ENCODE results near the gene ZDHHC14. TPM values are rescaled to one million over a fixed set of nuclear protein-coding genes. Genes with fewer than 3 reads are reported as not detected.

The ZDHHC14 gene
- total RNA-seq, 1 donor from 2014 or later: 15.2 TPM

DNA sequence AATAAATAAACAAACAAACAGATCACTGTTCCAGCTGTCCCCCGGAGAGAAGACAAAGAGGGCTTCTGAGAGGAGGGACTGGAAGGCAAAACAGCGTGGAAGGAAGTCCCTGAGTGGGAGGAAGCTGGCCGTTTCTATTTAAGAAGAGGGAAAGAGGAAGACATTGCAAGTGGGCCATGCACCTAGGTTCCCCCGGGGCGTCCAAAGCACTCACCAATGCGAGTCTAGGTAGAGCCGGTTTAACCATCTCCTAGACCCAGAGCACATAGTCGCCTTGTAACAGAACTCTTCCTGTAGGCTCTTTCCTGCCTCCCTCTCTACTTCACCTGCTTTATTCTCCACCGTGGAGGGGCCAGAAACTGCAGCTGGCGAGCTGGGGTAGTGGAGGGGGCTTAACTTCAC lies 158.4 kb downstream of the ZDHHC14 start:
- TF ChIP-seq POLR2AphosphoS5 (IDR thresholded peaks at IDR 0.05; ENCODE audit: insufficient read depth in 1 of 2, low read depth in 1 of 2): no peak
- no peaks in the 10 kb centered on the region for H3K36me3 ChIP-seq
- intact Hi-C loops (cut with DNase I): no loop called here
- no peaks in the 10 kb centered on the region for H3K27me3 ChIP-seq
- H3K4me1 ChIP-seq: peaks cover 19% of the 10 kb centered on the region
- no peaks in the 10 kb centered on the region for H3K9me3 ChIP-seq
- no peak overlapping the region for H3K4me3 ChIP-seq
- peak in 1 of 2 donors; percentile 40 for DNase-seq (ENCODE audit: extremely low spot score in 2 of 2)
- H3K27ac ChIP-seq: no peak overlapping the region

GRCh38 chr6:157539900-157540752 lies 159.1 kb downstream of the ZDHHC14 start:
- Histone ChIP-seq H3K4me1 (peaks cover 16% of the 10 kb centered on the region), H3K4me3 (no peak overlapping the region), H3K9me3 (no peaks in the 10 kb centered on the region), H3K36me3 (no peaks in the 10 kb centered on the region), H3K27ac (no peak overlapping the region), H3K27me3 (no peaks in the 10 kb centered on the region)
- intact Hi-C loops (cut with DNase I): no loop called here
- TF ChIP-seq CTCF (IDR thresholded peaks at IDR 0.05) (no peak), POLR2AphosphoS5 (IDR thresholded peaks at IDR 0.05; ENCODE audit: insufficient read depth in 1 of 2, low read depth in 1 of 2) (no peak), POLR2A (IDR thresholded peaks at IDR 0.05) (no peak)
- no peak for DNase-seq (ENCODE audit: extremely low spot score in 2 of 2)

DNA sequence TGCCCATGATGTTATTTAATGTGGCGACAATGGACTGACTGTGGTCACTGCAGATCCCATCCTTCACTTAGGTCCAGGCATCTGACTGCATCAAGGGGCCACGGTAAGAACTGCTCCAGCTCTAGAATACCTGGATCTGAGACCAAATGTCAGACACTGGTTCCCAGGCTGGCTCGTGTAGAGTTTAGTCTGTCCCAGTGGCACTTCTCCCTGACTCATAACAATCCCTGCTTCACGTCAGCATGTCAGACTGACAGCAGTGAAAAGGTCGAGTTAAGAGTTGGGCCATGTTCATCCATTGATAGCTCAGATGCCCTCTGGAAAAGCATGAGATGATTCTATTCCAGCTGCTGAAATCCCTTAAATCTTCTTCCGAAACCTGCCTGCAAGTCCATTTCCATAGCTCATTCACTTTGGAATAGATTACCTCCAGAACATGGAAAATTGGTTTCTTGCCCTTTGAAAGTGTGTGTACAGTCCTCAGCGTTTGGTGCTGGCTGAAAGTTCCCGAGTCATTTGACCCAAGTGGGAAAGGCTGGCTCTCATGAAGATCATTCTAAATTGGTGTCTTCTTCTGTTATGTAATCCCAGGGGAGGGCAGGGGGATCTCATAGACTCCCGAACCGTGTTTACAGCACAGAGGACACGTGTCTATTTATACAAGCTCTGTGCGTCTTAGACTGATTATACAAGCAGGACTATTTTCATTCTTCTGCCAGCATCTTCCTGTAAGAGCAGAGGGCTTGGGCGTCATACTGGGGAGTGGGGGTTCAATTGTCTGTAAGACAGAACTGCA lies 160.8 kb downstream of the ZDHHC14 start:
- intact Hi-C loops (cut with DNase I): no loop called here
- Histone ChIP-seq H3K4me3 (no peak overlapping the region), H3K4me1 (no peaks in the 10 kb centered on the region), H3K27ac (no peak overlapping the region), H3K36me3 (no peaks in the 10 kb centered on the region), H3K9me3 (no peaks in the 10 kb centered on the region), H3K27me3 (no peaks in the 10 kb centered on the region)
- TF ChIP-seq CTCF (IDR thresholded peaks at IDR 0.05) (no peak), POLR2A (IDR thresholded peaks at IDR 0.05) (no peak), POLR2AphosphoS5 (IDR thresholded peaks at IDR 0.05; ENCODE audit: insufficient read depth in 1 of 2, low read depth in 1 of 2) (no peak)
- no peak for DNase-seq (ENCODE audit: extremely low spot score in 2 of 2)

DNA sequence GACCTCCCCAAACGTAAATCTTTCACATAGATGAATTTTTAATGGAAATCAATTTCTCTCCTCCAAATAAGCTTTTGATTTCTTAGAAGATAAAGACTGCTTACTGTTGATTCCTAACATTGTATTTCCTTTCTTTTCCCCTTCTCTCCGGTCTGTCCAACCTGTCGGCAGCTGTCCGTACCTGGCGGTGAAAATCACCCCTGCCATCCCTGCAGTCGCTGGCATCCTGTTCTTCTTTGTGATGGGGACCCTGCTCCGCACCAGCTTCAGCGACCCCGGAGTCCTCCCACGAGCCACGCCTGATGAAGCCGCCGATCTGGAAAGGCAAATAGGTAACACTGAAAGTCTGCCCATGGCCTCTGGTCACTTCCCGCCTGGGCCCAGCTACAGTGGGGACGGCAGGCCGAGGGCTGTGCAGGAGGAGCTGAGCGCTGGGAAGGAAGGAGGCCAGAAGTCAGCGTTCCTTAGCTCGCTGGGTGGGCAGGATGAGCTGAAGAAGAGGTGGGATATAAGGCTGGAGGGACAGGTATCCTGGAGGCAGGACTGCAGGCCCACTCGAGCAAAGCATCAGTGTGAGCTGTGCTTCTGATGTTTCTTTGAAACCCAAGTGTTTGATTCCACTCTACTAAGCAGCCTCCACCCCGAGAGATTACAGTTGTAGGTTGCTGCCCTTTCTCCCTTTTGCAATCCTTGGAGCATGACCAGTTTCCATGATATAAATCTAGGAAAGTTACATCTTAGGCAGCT lies 161.6 kb downstream of the ZDHHC14 start:
- no peak overlapping the region for H3K27ac ChIP-seq
- DNase-seq (ENCODE audit: extremely low spot score in 2 of 2): no peak
- H3K9me3 ChIP-seq: no peaks in the 10 kb centered on the region
- H3K4me3 ChIP-seq: no peak overlapping the region
- no peaks in the 10 kb centered on the region for H3K36me3 ChIP-seq
- H3K4me1 ChIP-seq: no peaks in the 10 kb centered on the region
- no peaks in the 10 kb centered on the region for H3K27me3 ChIP-seq
- intact Hi-C loops (cut with DNase I): no loop called here
- no peak for TF ChIP-seq CTCF (IDR thresholded peaks at IDR 0.05)
- TF ChIP-seq POLR2A (IDR thresholded peaks at IDR 0.05): no peak
- no peak for TF ChIP-seq POLR2AphosphoS5 (IDR thresholded peaks at IDR 0.05; ENCODE audit: insufficient read depth in 1 of 2, low read depth in 1 of 2)

DNA sequence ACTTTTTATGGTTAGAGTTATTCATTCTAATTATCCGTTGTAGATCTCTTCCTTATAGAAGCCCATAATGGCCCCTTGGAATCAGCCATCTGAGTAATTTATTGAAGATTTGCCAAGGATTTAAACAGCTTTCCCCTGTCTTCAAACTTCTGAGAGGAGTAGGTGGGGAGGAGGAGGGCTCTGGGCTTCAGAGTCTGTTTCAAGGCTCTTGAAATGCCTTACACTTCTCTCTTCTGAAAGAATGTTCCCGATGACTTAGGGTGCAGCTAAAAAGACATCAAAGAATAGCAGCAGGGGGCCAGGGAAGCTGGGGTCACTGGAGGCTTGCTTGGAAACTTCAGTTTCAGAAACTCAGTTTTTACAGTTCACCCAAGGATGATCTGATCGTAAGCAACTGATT lies 165.3 kb downstream of the ZDHHC14 start:
- TF ChIP-seq POLR2A (IDR thresholded peaks at IDR 0.05) (no peak), CTCF (IDR thresholded peaks at IDR 0.05) (no peak), POLR2AphosphoS5 (IDR thresholded peaks at IDR 0.05; ENCODE audit: insufficient read depth in 1 of 2, low read depth in 1 of 2) (no peak)
- Histone ChIP-seq H3K4me3 (no peak overlapping the region), H3K36me3 (no peaks in the 10 kb centered on the region), H3K9me3 (no peaks in the 10 kb centered on the region), H3K4me1 (no peaks in the 10 kb centered on the region), H3K27me3 (no peaks in the 10 kb centered on the region), H3K27ac (no peak overlapping the region)
- DNase-seq (ENCODE audit: extremely low spot score in 2 of 2): no peak
- intact Hi-C loops (cut with DNase I): no loop called here

Data from vagina (tissue), 2 donors.